NB4 (cell line): Measurements from ENCODE around the gene NAXD.
A peak's percentile ranks its signal among the peaks of the same experiment; 100 is the strongest.

Experiments
- DNase-seq: peaks from one replicate; pipeline ENCODE4 v3.0.0; 2010; ENCODE audit warnings: low read depth
- H3K4me3 ChIP-seq: one replicate; pipeline ENCODE4 v1.5.1; 2011; ENCODE audit warnings: mild to moderate bottlenecking, low read depth, low read length, moderate library complexity
- CTCF ChIP-seq: IDR thresholded peaks from one replicate; pipeline ENCODE4 v1.5.1; 2012; ENCODE audit warnings: low read depth, low read length
- MAX ChIP-seq: IDR thresholded peaks from 2 replicates; pipeline ENCODE4 v1.6.1; 2011; ENCODE audit warnings: low read depth, low read length
- MYC ChIP-seq: IDR thresholded peaks from 2 replicates; pipeline ENCODE4 v1.6.1; 2011; ENCODE audit warnings: low read depth, low read length
- POLR2A ChIP-seq: IDR thresholded peaks from 2 replicates; pipeline ENCODE4 v1.6.1; 2011; ENCODE audit warnings: mild to moderate bottlenecking; ENCODE audit not compliant: insufficient read length; ENCODE audit errors: extremely low read depth

Gene NAXD

GRCh38 chr13:110643324-110643723, 28.0 kb downstream of the NAXD start:
- no peak for DNase-seq
- TF ChIP-seq MAX (no peak), CTCF (no peak), POLR2A (no peak), MYC (no peak)
- no peak overlapping the region for H3K4me3 ChIP-seq

GRCh38 chr13:110643768-110644421, 28.6 kb downstream of the NAXD start:
- no peak overlapping the region for H3K4me3 ChIP-seq
- TF ChIP-seq MYC (no peak), POLR2A (no peak), MAX (no peak), CTCF (no peak)
- DNase-seq = no peak

- no peak overlapping the region for H3K4me3 ChIP-seq
- peak; percentile 23; the same call in 1 of the 2 replicates for TF ChIP-seq MAX
- TF ChIP-seq MYC = no peak
- peak; percentile 17 for TF ChIP-seq POLR2A
- peak; percentile 54 for TF ChIP-seq CTCF
- DNase-seq = peak; percentile 88
Measured at GRCh38 chr13:110644892-110645521, 29.7 kb downstream of the NAXD start.

GRCh38 chr13:110645750-110646149, 30.4 kb downstream of the NAXD start:
- DNase-seq = no peak

More at GRCh38 chr13:110645750-110646149, 30.4 kb downstream of the NAXD start:
- no peak for TF ChIP-seq POLR2A
- no peak for TF ChIP-seq MYC
- no peak for TF ChIP-seq MAX
- no peak for TF ChIP-seq CTCF
- no peak overlapping the region for H3K4me3 ChIP-seq
